ENCODE measurements around the gene PSD2.

PSD2 gene

DNA sequence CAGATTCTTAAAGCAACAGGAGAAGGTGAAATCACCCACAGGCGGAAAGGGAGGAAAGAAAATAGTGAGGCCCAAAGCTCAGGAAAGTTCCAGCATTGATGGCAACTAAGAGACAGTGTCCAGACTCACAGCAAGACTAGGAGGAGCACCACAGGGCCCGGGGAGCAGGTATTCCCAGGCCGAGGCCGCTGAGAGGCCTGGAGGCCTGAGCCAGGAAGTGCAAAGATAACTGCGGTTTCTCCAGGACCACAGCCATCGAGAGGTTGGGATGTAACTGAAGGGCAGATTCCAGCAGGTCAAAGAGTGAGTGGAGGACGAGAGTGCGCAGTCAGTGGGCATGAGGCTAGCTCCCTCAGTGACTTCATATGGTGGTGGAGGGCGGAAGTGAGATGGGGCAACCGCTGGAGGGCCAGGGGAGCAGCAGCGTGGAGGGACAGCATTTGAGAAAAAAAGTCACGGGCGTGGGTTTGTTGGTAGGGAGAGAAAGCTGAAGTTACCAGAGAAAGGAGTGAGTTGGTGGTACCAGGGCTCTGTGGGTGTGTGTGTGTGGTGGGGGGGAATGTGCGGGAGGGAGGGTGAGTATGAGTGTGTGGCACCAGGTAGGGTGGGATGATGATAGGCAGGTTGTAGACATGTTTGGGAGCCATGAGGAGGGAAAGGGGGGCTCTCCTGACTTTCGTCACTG lies 89.7 kb downstream of the PSD2 start:
- POLR2A ChIA-PET = no interaction called here
- CTCF ChIA-PET = interaction anchor here (1.6 to 5.5 kb wide), 6 partner anchors 15 to 120 kb away, joined by 3 to 24 read pairs (median 6); no protein-coding TSS in a partner anchor
- no peak for TF ChIP-seq CTCF (IDR thresholded peaks at IDR 0.05; ENCODE audit: control extremely low read depth, extremely low read depth, low read depth, missing control alignments)
- no peak for DNase-seq (ENCODE audit: extremely low spot score)

DNA sequence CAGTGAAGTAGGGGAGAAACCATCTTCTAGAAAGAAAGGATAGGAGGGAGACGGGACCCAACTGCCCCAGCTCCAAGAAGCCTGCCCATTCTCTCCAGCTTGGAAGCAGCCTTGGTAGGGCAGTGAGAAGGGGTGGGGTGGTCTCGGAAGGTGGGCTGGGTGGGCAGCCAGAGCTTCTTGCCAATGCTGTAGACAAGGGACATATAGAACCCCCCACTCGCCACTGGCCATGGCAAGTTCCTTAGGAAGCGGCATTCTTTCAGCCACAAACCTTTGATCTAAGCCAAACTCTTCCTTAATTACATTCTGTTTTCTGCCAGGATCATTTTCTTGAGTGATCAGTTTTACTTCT lies 90.2 kb downstream of the PSD2 start:
- TF ChIP-seq CTCF (IDR thresholded peaks at IDR 0.05; ENCODE audit: control extremely low read depth, extremely low read depth, low read depth, missing control alignments) = no peak
- ChIA-PET POLR2A (no interaction called here), CTCF (interaction anchor here (1.0 to 5.5 kb wide), 7 partner anchors 15 to 120 kb away, joined by 3 to 24 read pairs (median 5); no protein-coding TSS in a partner anchor)
- no peak for DNase-seq (ENCODE audit: extremely low spot score)

DNA sequence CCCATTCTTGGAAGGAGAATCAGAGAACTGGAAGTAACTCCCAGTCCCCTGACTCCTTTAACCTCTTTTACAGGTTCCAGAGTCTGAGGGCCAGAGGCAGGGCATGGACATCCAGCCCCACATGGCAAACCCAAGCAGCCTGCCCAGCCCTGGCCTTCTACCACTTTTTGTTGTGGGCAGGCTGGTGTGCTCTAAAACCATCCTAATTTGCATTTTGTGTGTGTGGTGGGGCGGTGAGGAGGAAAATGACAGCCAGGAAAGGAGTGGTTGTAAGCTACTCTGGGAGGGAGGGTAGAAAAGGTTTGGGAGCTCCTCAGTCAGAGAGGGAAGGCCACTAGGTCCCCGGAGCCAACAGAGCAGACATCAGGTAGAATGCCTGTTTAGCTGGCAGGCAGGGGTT lies 90.6 kb downstream of the PSD2 start:
- CTCF ChIA-PET = interaction anchor here (1.0 to 5.5 kb wide), 9 partner anchors 14 to 121 kb away, joined by 3 to 24 read pairs (median 5); no protein-coding TSS in a partner anchor
- TF ChIP-seq CTCF (IDR thresholded peaks at IDR 0.05; ENCODE audit: control extremely low read depth, extremely low read depth, low read depth, missing control alignments) = no peak
- POLR2A ChIA-PET = no interaction called here
- DNase-seq (ENCODE audit: extremely low spot score) = no peak

GRCh38 chr5:139888370-139888769 lies 92.8 kb downstream of the PSD2 start:
- TF ChIP-seq CTCF (IDR thresholded peaks at IDR 0.05; ENCODE audit: control extremely low read depth, extremely low read depth, low read depth, missing control alignments) = no peak
- DNase-seq (ENCODE audit: extremely low spot score) = no peak
- POLR2A ChIA-PET = no interaction called here
- CTCF ChIA-PET = interaction anchor here (1.0 to 2.1 kb wide), 6 partner anchors 9 to 101 kb away, joined by 3 to 5 read pairs (median 4); no protein-coding TSS in a partner anchor

DNA sequence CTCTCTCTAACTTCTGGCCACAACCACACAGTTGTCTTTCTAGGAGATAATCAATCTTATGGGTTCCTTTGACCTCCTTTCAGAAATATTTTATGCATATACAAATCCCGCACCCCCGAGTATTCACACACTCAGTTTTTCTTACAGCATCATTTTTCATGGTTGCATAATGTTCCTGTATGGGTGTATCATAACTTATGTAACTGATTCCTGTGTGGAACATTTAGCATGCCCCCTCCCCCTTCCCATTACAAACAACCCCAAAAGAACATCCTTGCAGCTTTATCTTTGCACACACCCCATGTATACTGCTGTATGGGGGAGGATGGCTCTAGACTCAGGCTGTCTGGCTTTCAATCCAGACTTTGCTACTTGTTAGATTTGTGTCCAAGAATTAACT lies 93.8 kb downstream of the PSD2 start:
- ChIA-PET POLR2A (no interaction called here), CTCF (interaction anchor here (0.9 to 6.4 kb wide), 5 partner anchors 10 to 114 kb away, joined by 3 to 40 read pairs (median 3); no protein-coding TSS in a partner anchor)
- no peak for TF ChIP-seq CTCF (IDR thresholded peaks at IDR 0.05; ENCODE audit: control extremely low read depth, extremely low read depth, low read depth, missing control alignments)
- DNase-seq (ENCODE audit: extremely low spot score) = no peak

DNA sequence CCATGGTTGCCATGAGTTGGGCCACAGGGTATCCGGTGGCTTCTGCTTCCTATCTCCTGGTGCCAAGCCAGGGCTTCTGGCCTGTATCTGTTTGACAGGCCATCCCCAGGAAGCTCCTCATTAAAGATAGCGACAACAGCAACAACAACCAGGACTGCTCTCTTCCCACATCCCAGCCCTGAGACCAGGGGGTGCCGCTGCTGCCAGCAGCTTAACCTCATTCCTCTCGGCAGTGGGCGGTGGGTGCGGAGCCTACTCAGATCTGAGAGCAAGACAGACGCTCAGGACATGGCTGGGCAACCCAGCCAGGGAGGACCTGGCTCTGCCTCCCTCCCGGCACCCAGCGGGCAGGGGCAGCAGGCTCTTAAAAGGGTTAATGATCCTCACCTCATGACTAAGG lies 98.3 kb downstream of the PSD2 start:
- ChIA-PET CTCF (interaction anchor here (1.0 to 6.4 kb wide), 6 partner anchors 8 to 249 kb away, joined by 3 to 40 read pairs (median 6); no protein-coding TSS in a partner anchor), POLR2A (no interaction called here)
- no peak for TF ChIP-seq CTCF (IDR thresholded peaks at IDR 0.05; ENCODE audit: control extremely low read depth, extremely low read depth, low read depth, missing control alignments)
- DNase-seq (ENCODE audit: extremely low spot score) = no peak

Data from GM10248 (cell line).